SK-N-SH (cell line): ENCODE results near the gene NRN1L. TPM values are rescaled to one million over a fixed set of nuclear protein-coding genes. Genes with fewer than 3 reads are reported as not detected.
A peak's percentile ranks its signal among the peaks of the same experiment; 100 is the strongest.

ENCODE experiments used
- CTCF ChIA-PET: fragments of 300-600, 350-600 bp; formaldehyde crosslinking; extraction: SDS; loops from one replicate; lab custom pipeline; 2021; lab: Yijun Ruan, JAX
- POLR2A ChIA-PET: fragments of 350-600 bp; sonication (Branson Sonifier 250); formaldehyde crosslinking; extraction: SDS; loops from one replicate; lab custom pipeline; 2020; ENCODE audit warnings: antibody characterized with exemption, inconsistent platforms; lab: Yijun Ruan, JAX
- DNase-seq: peaks from one replicate; pipeline ENCODE4 v3.0.0; 2012
- H2AFZ ChIP-seq: fragments of 200-600 bp; sonication (generic); 2 replicates; pipeline ENCODE4 v1.8.1; 2016; ENCODE audit warnings: antibody characterized with exemption, mild to moderate bottlenecking, low read depth
- H3F3A ChIP-seq: fragments of 200-600 bp; sonication (generic); replicated peaks from 2 replicates; pipeline ENCODE3; 2016; ENCODE audit warnings: antibody characterized with exemption, mild to moderate bottlenecking; ENCODE audit not compliant: insufficient read depth
- H3K27ac ChIP-seq, 2 experiments: fragments of 200-500 bp in 1 of 2; fragments of 200-600 bp in 1 of 2; sonication (Bioruptor generic) in 1 of 2; sonication (generic), shearing (Covaris generic) in 1 of 2; 2 replicates each; pipeline versions ENCODE4 v1.5.1 to v1.6.1; 2014 to 2016; ENCODE audit warnings: low read depth in 2 of 2, inconsistent platforms in 1 of 2, low read length in 1 of 2, mild to moderate bottlenecking in 1 of 2, mixed read lengths in 1 of 2
- H3K27me3 ChIP-seq: fragments of 200-600 bp; sonication (generic), shearing (Covaris generic); 2 replicates; pipeline ENCODE4 v1.6.1; 2016; ENCODE audit warnings: mixed run types; ENCODE audit not compliant: insufficient read depth
- H3K36me3 ChIP-seq, 2 experiments: fragments of 200-500 bp in 1 of 2; fragments of 200-600 bp in 1 of 2; sonication (Bioruptor generic) in 1 of 2; sonication (generic) in 1 of 2; replicated peaks in 1 of 2; 2 replicates each; pipeline versions ENCODE3 to v1.5.1; 2014 to 2016; ENCODE audit warnings: low read length in 1 of 2, mild to moderate bottlenecking in 1 of 2; ENCODE audit not compliant: insufficient read depth in 2 of 2, control insufficient read depth in 1 of 2
- H3K4me1 ChIP-seq, 2 experiments: fragments of 200-500 bp in 1 of 2; fragments of 200-600 bp in 1 of 2; sonication (Bioruptor generic) in 1 of 2; sonication (generic), shearing (Covaris generic) in 1 of 2; 2 replicates each; pipeline versions ENCODE4 v1.5.1 to v1.6.1; 2014 to 2016; ENCODE audit warnings: low read depth in 1 of 2, low read length in 1 of 2, mixed run types in 1 of 2; ENCODE audit not compliant: insufficient read depth in 2 of 2, control insufficient read depth in 1 of 2
- H3K4me2 ChIP-seq: fragments of 200-600 bp; sonication (generic), shearing (Covaris generic); 2 replicates; pipeline ENCODE4 v1.6.1; 2017; ENCODE audit warnings: mixed run types
- H3K4me3 ChIP-seq, 2 experiments: fragments of 200-500 bp in 1 of 2; fragments of 200-600 bp in 1 of 2; sonication (Bioruptor generic) in 1 of 2; sonication (generic), shearing (Covaris generic) in 1 of 2; 2 replicates each; pipeline versions ENCODE4 v1.5.1 to v1.8.1; 2014 to 2016; ENCODE audit warnings: low read depth in 2 of 2, inconsistent platforms in 1 of 2, low read length in 1 of 2, mild to moderate bottlenecking in 1 of 2, mixed read lengths in 1 of 2, moderate library complexity in 1 of 2
- H3K79me2 ChIP-seq: fragments of 200-600 bp; sonication (generic); 2 replicates; pipeline ENCODE4 v1.8.1; 2017; ENCODE audit warnings: mild to moderate bottlenecking; ENCODE audit not compliant: insufficient read depth
- H3K9ac ChIP-seq: fragments of 200-600 bp; sonication (generic); 2 replicates; pipeline ENCODE4 v1.6.1; 2017; ENCODE audit warnings: mixed run types
- H3K9me2 ChIP-seq: fragments of 200-600 bp; sonication (generic); 2 replicates; pipeline ENCODE4 v1.6.1; 2017; ENCODE audit warnings: mixed run types
- H3K9me3 ChIP-seq: fragments of 200-600 bp; sonication (generic); 2 replicates; pipeline ENCODE4 v1.6.1; 2017; ENCODE audit warnings: mixed run types, mild to moderate bottlenecking, moderate library complexity
- H4K20me1 ChIP-seq: fragments of 200-600 bp; sonication (generic); 2 replicates; pipeline ENCODE4 v1.6.1; 2017; ENCODE audit warnings: mild to moderate bottlenecking, mixed run types; ENCODE audit not compliant: insufficient read depth
- CTCF ChIP-seq: fragments of 200-600 bp; sonication (generic); IDR thresholded peaks from 2 replicates; pipeline ENCODE4 v1.6.1; 2017; ENCODE audit warnings: antibody characterized with exemption, mild to moderate bottlenecking, moderate library complexity
- ELF1 ChIP-seq: IDR thresholded peaks from 2 replicates; pipeline ENCODE4 v1.4.0; 2012
- EP300 ChIP-seq, 2 experiments: IDR thresholded peaks; 2 replicates each; pipeline versions ENCODE4 v1.4.0 to v1.6.1; 2012; ENCODE audit warnings: borderline replicate concordance in 1 of 2, low read depth in 1 of 2, low read length in 1 of 2
- FOSL2 ChIP-seq: IDR thresholded peaks from 2 replicates; pipeline ENCODE4 v1.4.0; 2012; ENCODE audit warnings: low read depth, mild to moderate bottlenecking, moderate library complexity, borderline replicate concordance
- FOXJ3 ChIP-seq: sonication (generic); formaldehyde crosslinking; IDR thresholded peaks from 2 replicates; pipeline ENCODE4 v1.5.1; 2020; ENCODE audit warnings: mild to moderate bottlenecking, missing genetic modification reagents
- FOXM1 ChIP-seq: IDR thresholded peaks from 2 replicates; pipeline ENCODE4 v1.4.0; 2012; ENCODE audit warnings: low read depth, mild to moderate bottlenecking
- GABPA ChIP-seq: IDR thresholded peaks from 2 replicates; pipeline ENCODE4 v1.4.0; 2012; ENCODE audit warnings: low read depth, mild to moderate bottlenecking
- IRF3 ChIP-seq: fragments of 150-350 bp; IDR thresholded peaks from 2 replicates; pipeline ENCODE4 v1.6.1; 2016; ENCODE audit warnings: mild to moderate bottlenecking, low read depth, low read length
- JUND ChIP-seq: IDR thresholded peaks from 2 replicates; pipeline ENCODE4 v1.4.0; 2012
- MEF2A ChIP-seq: IDR thresholded peaks from 2 replicates; pipeline ENCODE4 v1.4.0; 2012; ENCODE audit warnings: low read depth, borderline replicate concordance
- MXI1 ChIP-seq: IDR thresholded peaks from 2 replicates; pipeline ENCODE4 v1.6.1; 2012; ENCODE audit warnings: mild to moderate bottlenecking, low read depth, low read length, improper control_type of control experiment
- NFIC ChIP-seq: IDR thresholded peaks from 2 replicates; pipeline ENCODE4 v1.4.0; 2012; ENCODE audit warnings: borderline replicate concordance
- NRF1 ChIP-seq: IDR thresholded peaks from 2 replicates; pipeline ENCODE4 v1.6.1; 2012; ENCODE audit warnings: low read depth, mild to moderate bottlenecking, low read length
- PBX3 ChIP-seq: IDR thresholded peaks from 2 replicates; pipeline ENCODE4; 2012
- POLR2AphosphoS5 ChIP-seq: IDR thresholded peaks from 2 replicates; pipeline ENCODE4 v1.6.1; 2012; ENCODE audit warnings: low read depth, low read length
- RAD21 ChIP-seq: IDR thresholded peaks from 2 replicates; pipeline ENCODE4 v1.6.1; 2012; ENCODE audit warnings: mild to moderate bottlenecking, low read length
- RCOR1 ChIP-seq: fragments of 150-350 bp; IDR thresholded peaks from 2 replicates; pipeline ENCODE4 v1.6.1; 2017; ENCODE audit warnings: antibody characterized with exemption, low read length
- REST ChIP-seq: IDR thresholded peaks from 2 replicates; pipeline ENCODE4 v1.6.1; 2012; ENCODE audit warnings: mild to moderate bottlenecking, low read depth, low read length, moderate library complexity
- RFX5 ChIP-seq: IDR thresholded peaks from 2 replicates; pipeline ENCODE4 v1.6.1; 2012; ENCODE audit warnings: mild to moderate bottlenecking, improper control_type of control experiment, low read length
- RXRA ChIP-seq: IDR thresholded peaks from 2 replicates; pipeline ENCODE4 v1.4.0; 2012; ENCODE audit warnings: low read depth, mild to moderate bottlenecking, borderline replicate concordance
- SMC3 ChIP-seq: IDR thresholded peaks from 2 replicates; pipeline ENCODE4 v1.6.1; 2012; ENCODE audit warnings: low read depth, low read length, improper control_type of control experiment
- TAF1 ChIP-seq: IDR thresholded peaks from 2 replicates; pipeline ENCODE4 v1.6.1; 2012; ENCODE audit warnings: low read depth, mild to moderate bottlenecking, low read length, moderate library complexity, borderline replicate concordance
- TCF12 ChIP-seq: IDR thresholded peaks from 2 replicates; pipeline ENCODE4 v1.4.0; 2012
- TEAD4 ChIP-seq: IDR thresholded peaks from 2 replicates; pipeline ENCODE4 v1.4.0; 2012; ENCODE audit warnings: mild to moderate bottlenecking, borderline replicate concordance; ENCODE audit not compliant: insufficient read depth
- USF2 ChIP-seq: fragments of 150-350 bp; IDR thresholded peaks from 2 replicates; pipeline ENCODE4 v1.6.1; 2017; ENCODE audit warnings: antibody characterized with exemption, low read length, low read depth, borderline replicate concordance
- YY1 ChIP-seq: IDR thresholded peaks from 2 replicates; pipeline ENCODE4 v1.4.0; 2012; ENCODE audit warnings: low read depth, mild to moderate bottlenecking
- WGBS: methylation state at CpG from one replicate; pipeline ENCODE4 v1.1.6; 2017; ENCODE audit warnings: low lambda C conversion rate; 5-methylcytosine and 5-hydroxymethylcytosine counted together
- polyA plus RNA-seq, 3 experiments: library from polyadenylated mRNA; depleted of rRNA; stranded (reverse); fragments of >200 nt; gene quantifications; 2 replicates each; pipeline ENCODE4 v1.2.3, GENCODE V29; 2012

NRN1L gene
- polyA plus RNA-seq, 1 of the 3 experiments (the other 2 are of a cell fraction): 0.41 TPM

- Histone ChIP-seq H3K27me3 (no peaks in the 10 kb centered on the region), H3K9me3 (no peaks in the 10 kb centered on the region), H3K4me3 (peak within 1 kb of the TSS; percentile 80 to 97), H3K79me2 (peaks cover 49% of the 10 kb centered on the region), H3K4me1 (peaks cover 10 to 11% of the 10 kb centered on the region in 2 experiments; a peak in 2 of 4 replicates), H2AFZ (peak within 1 kb of the TSS; percentile 82), H3F3A (no peaks in the 10 kb centered on the region), H3K9me2 (no peaks in the 10 kb centered on the region), H3K36me3 (no peaks in the 10 kb centered on the region), H3K9ac (peak within 1 kb of the TSS; percentile 99), H3K27ac (peak within 1 kb of the TSS; percentile 68 to 69), H3K4me2 (peak within 1 kb of the TSS; percentile 93), H4K20me1 (peaks cover 5% of the 10 kb centered on the region; the same call in 1 of the 2 replicates)
- DNase-seq: peak; percentile 100
- ChIA-PET CTCF (interaction anchor here (0.9 to 22.4 kb wide), 10 partner anchors 9 to 148 kb away, joined by 3 to 564 read pairs (median 4); partner anchors contain the start of genes CTRL, LCAT, NRN1L and NUTF2), POLR2A (interaction anchor here (1.0 kb wide), 1 partner anchor 11 kb away, joined by 3 read pairs; no protein-coding TSS in a partner anchor)
- WGBS: 2% methylated on average over 21 of the region's 90 CpGs
- TF ChIP-seq NFIC (no peak), TEAD4 (no peak), RCOR1 (no peak), EP300 (IDR thresholded peaks at IDR 0.05; ENCODE audit: borderline replicate concordance in 1 of 2, low read depth in 1 of 2, low read length in 1 of 2) (peak in 1 of 2 experiments; percentile 53; a peak in 1 of 4 replicates), FOXM1 (no peak), PBX3 (peak; percentile 99), RFX5 (no peak), MXI1 (peak; percentile 55; the same call in 1 of the 2 replicates), TAF1 (peak; percentile 67), USF2 (no peak), CTCF (no peak), IRF3 (no peak), FOXJ3 (CRISPR knock-in tag) (no peak), FOSL2 (no peak), REST (no peak), SMC3 (no peak), NRF1 (no peak), POLR2AphosphoS5 (peak; percentile 62), ELF1 (no peak), RAD21 (no peak), MEF2A (no peak), YY1 (peak; percentile 90), GABPA (no peak), RXRA (no peak), TCF12 (no peak), JUND (no peak)
Observed at GRCh38 chr16:67892899-67893742, 8.4 kb downstream of the NRN1L start, which contains the start of gene PSKH1. Gene PSKH1, plus strand, starts transcription at chr16:67893254. Its CDS starts 15,496 bp downstream, at chr16:67908750.
